SK-N-SH treated with all-trans-retinoic acid at 6 μM for 48 hours (cell line): ENCODE data around the gene BEGAIN.

Experiments
- ATAC-seq: fragments of 200-7000 bp; cut with Tn5 transposase; 3 replicates; pipeline ENCODE4 v1.9.1; 2020; ENCODE audit warnings: mild to moderate bottlenecking, moderate library complexity
- ARNTL ChIP-seq: fragments of 450-650 bp; formaldehyde crosslinking; IDR thresholded peaks from 2 replicates; pipeline ENCODE4 v1.5.0; 2020; ENCODE audit warnings: low read depth, mild to moderate bottlenecking, moderate library complexity, borderline replicate concordance
- CREB5 ChIP-seq: fragments of 250-450 bp; sonication (Bioruptor Pico); IDR thresholded peaks from 2 replicates; pipeline ENCODE4 v1.5.1; 2020; ENCODE audit warnings: low read depth, mild to moderate bottlenecking, moderate library complexity
- CSDC2 ChIP-seq: fragments of 250-450 bp; sonication (Bioruptor Pico); IDR thresholded peaks from 2 replicates; pipeline ENCODE4 v1.5.0; 2020; ENCODE audit warnings: mild to moderate bottlenecking, moderate library complexity
- CSRNP3 ChIP-seq: fragments of 250-450 bp; sonication (Bioruptor Pico); IDR thresholded peaks from 2 replicates; pipeline ENCODE4 v1.5.1; 2021; ENCODE audit warnings: mild to moderate bottlenecking, moderate library complexity
- GLIS3 ChIP-seq: fragments of 250-450 bp; sonication (Bioruptor Pico); IDR thresholded peaks from 2 replicates; pipeline ENCODE4 v1.5.0; 2020; ENCODE audit warnings: mild to moderate bottlenecking, moderate library complexity
- OSR1 ChIP-seq: fragments of 250-450 bp; sonication (Bioruptor Pico); IDR thresholded peaks from 2 replicates; pipeline ENCODE4 v1.8.0; 2022; ENCODE audit warnings: moderate library complexity, mild to moderate bottlenecking, inconsistent platforms
- PATZ1 ChIP-seq: fragments of 250-450 bp; sonication (Bioruptor Pico); IDR thresholded peaks from 2 replicates; pipeline ENCODE4 v1.8.0; 2020; ENCODE audit warnings: mild to moderate bottlenecking, moderate library complexity, borderline replicate concordance
- POU6F1 ChIP-seq: fragments of 250-450 bp; sonication (Bioruptor Pico); IDR thresholded peaks from 2 replicates; pipeline ENCODE4 v1.8.0; 2021; ENCODE audit warnings: low read depth, mild to moderate bottlenecking, moderate library complexity, borderline replicate concordance
- PPARA ChIP-seq: fragments of 250-450 bp; sonication (Bioruptor Pico); IDR thresholded peaks from 2 replicates; pipeline ENCODE4 v1.5.0; 2020; ENCODE audit warnings: mild to moderate bottlenecking, borderline replicate concordance
- RARB ChIP-seq: fragments of 250-450 bp; sonication (Bioruptor Pico); IDR thresholded peaks from 2 replicates; pipeline ENCODE4 v1.8.0; 2021; ENCODE audit warnings: mild to moderate bottlenecking, moderate library complexity
- TCF4 ChIP-seq: fragments of 250-450 bp; sonication (Bioruptor Pico); IDR thresholded peaks from 2 replicates; pipeline ENCODE4 v1.8.0; 2021; ENCODE audit warnings: mild to moderate bottlenecking, moderate library complexity, borderline replicate concordance
- TSHZ2 ChIP-seq: fragments of 250-450 bp; sonication (Bioruptor Pico); IDR thresholded peaks from 2 replicates; pipeline ENCODE4 v1.5.0; 2020; ENCODE audit warnings: mild to moderate bottlenecking, moderate library complexity
- ZC3H10 ChIP-seq: fragments of 250-450 bp; sonication (Bioruptor Pico); IDR thresholded peaks from 2 replicates; pipeline ENCODE4 v1.5.1; 2021; ENCODE audit warnings: mild to moderate bottlenecking, moderate library complexity
- ZFP3 ChIP-seq: fragments of 250-450 bp; sonication (Bioruptor Pico); IDR thresholded peaks from 2 replicates; pipeline ENCODE4 v1.5.0; 2020; ENCODE audit warnings: mild to moderate bottlenecking, moderate library complexity
- ZFP30 ChIP-seq: fragments of 450-650 bp; formaldehyde crosslinking; IDR thresholded peaks from 2 replicates; pipeline ENCODE4 v1.5.0; 2022; ENCODE audit warnings: mild to moderate bottlenecking, moderate library complexity
- ZNF565 ChIP-seq: fragments of 450-650 bp; formaldehyde crosslinking; conservative IDR thresholded peaks from 2 replicates; pipeline ENCODE4 v1.5.0; 2020; ENCODE audit warnings: low read depth, mild to moderate bottlenecking, moderate library complexity
- ZNF70 ChIP-seq: fragments of 450-650 bp; formaldehyde crosslinking; IDR thresholded peaks from 2 replicates; pipeline ENCODE4 v1.5.0; 2020; ENCODE audit warnings: mild to moderate bottlenecking, moderate library complexity
- ZNF8 ChIP-seq: fragments of 450-650 bp; formaldehyde crosslinking; IDR thresholded peaks from 2 replicates; pipeline ENCODE4 v1.5.0; 2020; ENCODE audit warnings: mild to moderate bottlenecking, moderate library complexity

BEGAIN gene

GRCh38 chr14:100560471-100560870 is 26.7 kb downstream of the BEGAIN start:
- no peak for TF ChIP-seq TSHZ2 (CRISPR knock-in tag)
- no peak for TF ChIP-seq OSR1 (CRISPR knock-in tag)
- no peak for TF ChIP-seq CREB5 (CRISPR knock-in tag)
- no peak for TF ChIP-seq ZC3H10 (CRISPR knock-in tag)
- no peak for TF ChIP-seq PPARA (CRISPR knock-in tag)
- TF ChIP-seq ZNF70 (CRISPR knock-in tag), result no peak
- TF ChIP-seq POU6F1 (CRISPR knock-in tag), result no peak
- no peak for TF ChIP-seq PATZ1
- TF ChIP-seq TCF4 (CRISPR knock-in tag), result no peak
- TF ChIP-seq CSDC2, result no peak
- no peak for ATAC-seq

GRCh38 chr14:100559455-100559854 is 27.8 kb downstream of the BEGAIN start:
- no peak for ATAC-seq
- TF ChIP-seq TCF4 (CRISPR knock-in tag), result peak; percentile 56; the same call in 1 of the 2 replicates
- TF ChIP-seq ZNF8 (CRISPR knock-in tag), result no peak
- no peak for TF ChIP-seq GLIS3 (CRISPR knock-in tag)
- TF ChIP-seq TSHZ2 (CRISPR knock-in tag), result no peak

GRCh38 chr14:100558966-100559365 is 28.3 kb downstream of the BEGAIN start:
- no peak for ATAC-seq
- no peak for TF ChIP-seq ZNF8 (CRISPR knock-in tag)
- TF ChIP-seq OSR1 (CRISPR knock-in tag), result no peak
- no peak for TF ChIP-seq ZNF565 (CRISPR knock-in tag)
- TF ChIP-seq ARNTL (CRISPR knock-in tag), result no peak
- TF ChIP-seq PATZ1, result no peak
- TF ChIP-seq RARB, result no peak
- no peak for TF ChIP-seq ZFP3 (CRISPR knock-in tag)
- no peak for TF ChIP-seq CSRNP3 (CRISPR knock-in tag)
- no peak for TF ChIP-seq ZNF70 (CRISPR knock-in tag)
- no peak for TF ChIP-seq TSHZ2 (CRISPR knock-in tag)
- no peak for TF ChIP-seq ZFP30 (CRISPR knock-in tag)
